OCI-LY1 (cell line): ENCODE results near the gene CHN2.

Source experiments
- EZH2 ChIP-seq: fragments of 200-600 bp; sonication (generic), shearing (Covaris generic); IDR thresholded peaks from 2 replicates; pipeline ENCODE4 v1.8.0; 2017; ENCODE audit warnings: borderline replicate concordance, mixed run types, mild to moderate bottlenecking, antibody characterized with exemption, low read length, moderate library complexity, mixed read lengths
- TF ChIP-seq, protein P1 (sequence below): fragments of 200-600 bp; sonication (generic), shearing (Covaris generic); IDR thresholded peaks from 2 replicates; pipeline ENCODE4 v1.5.1; 2017; ENCODE audit warnings: mild to moderate bottlenecking, antibody characterized with exemption, low read length, moderate library complexity, mixed read lengths

DNA sequence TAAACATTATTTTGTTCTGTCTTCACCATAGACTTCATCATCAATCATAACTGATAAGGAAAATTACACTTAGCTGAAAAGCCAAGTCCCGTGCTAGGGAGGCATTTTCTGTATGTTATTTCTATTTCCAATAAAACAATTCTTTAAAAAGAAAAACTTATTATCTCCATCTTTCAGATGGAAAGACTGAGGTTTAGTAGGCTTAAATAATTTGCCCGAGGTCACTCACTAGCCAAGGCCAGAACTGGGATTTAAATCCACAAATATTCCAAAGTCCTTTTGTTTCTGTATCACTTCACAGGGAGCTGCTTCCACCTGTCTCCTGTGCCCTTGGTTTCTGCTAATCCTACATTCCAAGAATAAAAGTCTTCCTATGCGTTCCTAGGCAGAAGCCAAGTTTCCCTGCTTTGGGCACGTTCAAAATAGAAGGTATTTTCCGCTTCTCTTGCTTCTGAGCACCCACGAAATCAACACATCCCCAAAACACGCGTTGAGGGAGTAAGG lies 49.0 kb upstream of the CHN2 start:
- TF ChIP-seq, protein P1, sequence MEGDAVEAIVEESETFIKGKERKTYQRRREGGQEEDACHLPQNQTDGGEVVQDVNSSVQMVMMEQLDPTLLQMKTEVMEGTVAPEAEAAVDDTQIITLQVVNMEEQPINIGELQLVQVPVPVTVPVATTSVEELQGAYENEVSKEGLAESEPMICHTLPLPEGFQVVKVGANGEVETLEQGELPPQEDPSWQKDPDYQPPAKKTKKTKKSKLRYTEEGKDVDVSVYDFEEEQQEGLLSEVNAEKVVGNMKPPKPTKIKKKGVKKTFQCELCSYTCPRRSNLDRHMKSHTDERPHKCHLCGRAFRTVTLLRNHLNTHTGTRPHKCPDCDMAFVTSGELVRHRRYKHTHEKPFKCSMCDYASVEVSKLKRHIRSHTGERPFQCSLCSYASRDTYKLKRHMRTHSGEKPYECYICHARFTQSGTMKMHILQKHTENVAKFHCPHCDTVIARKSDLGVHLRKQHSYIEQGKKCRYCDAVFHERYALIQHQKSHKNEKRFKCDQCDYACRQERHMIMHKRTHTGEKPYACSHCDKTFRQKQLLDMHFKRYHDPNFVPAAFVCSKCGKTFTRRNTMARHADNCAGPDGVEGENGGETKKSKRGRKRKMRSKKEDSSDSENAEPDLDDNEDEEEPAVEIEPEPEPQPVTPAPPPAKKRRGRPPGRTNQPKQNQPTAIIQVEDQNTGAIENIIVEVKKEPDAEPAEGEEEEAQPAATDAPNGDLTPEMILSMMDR, result no peak
- no peak for TF ChIP-seq EZH2
